Fibroblast of peridontal ligament (primary cell): Measurements from ENCODE around the gene IZUMO4.

Experiments
- DNase-seq: peaks from one replicate; pipeline ENCODE4 v3.0.0-alpha.2; 2010; ENCODE audit errors: extremely low read depth

Gene IZUMO4

DNA sequence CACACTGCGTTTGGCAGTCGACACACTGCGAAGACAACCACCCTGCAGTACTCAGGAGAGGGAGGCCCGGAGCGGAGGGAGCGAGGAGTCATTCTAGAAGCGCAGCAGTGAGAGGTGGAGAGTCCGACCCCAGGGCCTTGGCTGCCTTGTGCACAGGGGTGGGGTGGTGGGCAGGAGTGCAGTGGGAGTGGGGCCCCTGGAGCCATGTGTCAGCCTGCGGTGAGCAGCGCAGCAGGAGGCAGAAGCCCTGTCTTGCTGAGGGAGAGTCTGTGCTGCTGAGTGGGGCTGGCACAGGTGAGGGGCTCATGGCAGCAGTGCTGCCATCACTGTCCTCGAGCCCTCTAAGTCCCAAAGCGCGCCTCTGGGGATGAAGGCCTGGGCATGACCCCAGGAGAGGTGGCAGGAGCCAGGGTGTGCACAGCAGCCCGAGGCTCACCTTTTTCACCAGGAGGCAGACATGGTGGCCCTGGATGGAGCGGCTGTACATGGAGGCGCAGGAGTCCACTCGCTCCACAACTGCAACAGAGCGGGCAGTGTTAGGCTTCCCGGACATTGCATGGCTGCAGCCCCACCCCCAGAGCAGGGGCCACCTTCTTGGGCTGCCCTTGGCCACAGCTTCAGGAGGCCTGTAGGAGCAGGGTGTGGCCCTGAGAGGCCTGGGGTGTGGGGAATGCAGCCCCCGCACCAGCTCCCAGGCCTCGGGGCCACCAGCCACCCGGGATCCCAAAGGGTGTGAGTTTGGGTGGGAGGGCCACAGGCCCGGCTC, 11.7 kb downstream of the IZUMO4 start:
- DNase-seq, result no peak

DNA sequence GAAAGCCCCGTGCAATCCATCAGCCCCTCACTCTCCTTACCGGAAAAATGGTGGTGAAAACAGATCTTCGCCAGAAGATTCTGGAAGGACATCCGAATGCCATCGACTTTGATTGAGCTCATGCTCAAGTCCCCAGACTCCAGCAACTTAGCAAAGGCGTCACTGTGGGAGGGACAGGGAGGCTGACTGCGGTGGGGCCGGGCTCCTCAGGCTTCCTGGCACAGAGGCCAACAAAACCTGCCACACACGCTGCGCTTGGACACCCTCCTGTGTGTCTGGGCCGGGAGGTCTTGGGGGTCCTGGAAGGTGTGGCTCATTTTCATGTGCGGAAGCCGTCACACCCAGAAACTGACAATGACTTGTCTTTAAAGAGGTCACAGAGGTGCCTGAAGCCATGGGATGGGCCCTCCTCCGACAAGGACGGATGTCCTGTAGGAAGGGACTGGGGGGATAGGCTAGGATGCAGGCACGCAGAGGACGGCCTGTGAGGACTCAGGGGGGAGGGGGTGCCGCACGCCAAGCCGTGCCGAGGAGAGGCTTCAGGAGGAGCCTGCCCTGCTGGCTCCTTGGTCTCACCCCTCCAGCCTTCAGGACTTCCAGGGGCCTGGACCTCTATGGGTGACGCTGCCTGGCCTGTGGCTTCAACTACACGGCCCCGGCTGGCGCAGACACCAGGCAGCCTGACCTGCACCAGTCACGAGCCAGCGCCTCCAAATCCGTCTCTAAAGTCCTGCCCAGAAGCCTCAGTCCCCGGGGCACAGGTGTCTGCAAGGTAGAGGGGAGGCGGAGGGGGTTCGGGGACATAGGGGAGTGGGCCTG, 12.5 kb downstream of the IZUMO4 start:
- no peak for DNase-seq

DNA sequence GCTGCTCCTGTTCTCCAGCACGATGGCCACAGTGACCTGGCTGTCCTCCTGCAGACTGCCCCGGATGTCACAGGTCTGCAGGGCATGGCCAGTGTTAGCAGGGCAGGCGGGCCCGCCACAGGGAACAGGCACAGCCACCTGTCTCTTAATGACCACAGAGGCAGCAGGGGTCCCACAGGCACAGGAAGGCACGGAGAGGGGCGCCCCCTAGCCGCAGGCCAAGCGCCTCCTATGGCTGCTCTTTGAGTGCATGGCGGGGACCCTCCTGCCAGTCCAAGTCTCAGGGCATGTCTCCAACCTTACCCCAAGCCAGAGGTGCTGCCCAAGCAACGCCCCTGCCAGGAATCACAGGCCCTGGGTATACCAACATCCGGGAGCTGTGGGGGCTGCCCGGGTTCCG, 14.1 kb downstream of the IZUMO4 start:
- no peak for DNase-seq

GRCh38 chr19:2111425-2111824, 14.7 kb downstream of the IZUMO4 start:
- no peak for DNase-seq

- no peak for DNase-seq
Measured at GRCh38 chr19:2111886-2112285, 15.2 kb downstream of the IZUMO4 start.

- no peak for DNase-seq
Measured at GRCh38 chr19:2112516-2113320, 16.0 kb downstream of the IZUMO4 start.

- DNase-seq, result peak; percentile 11
Measured at GRCh38 chr19:2113439-2114211, 16.9 kb downstream of the IZUMO4 start.

- DNase-seq, result no peak
Measured at GRCh38 chr19:2114218-2114617, 17.5 kb downstream of the IZUMO4 start.

DNA sequence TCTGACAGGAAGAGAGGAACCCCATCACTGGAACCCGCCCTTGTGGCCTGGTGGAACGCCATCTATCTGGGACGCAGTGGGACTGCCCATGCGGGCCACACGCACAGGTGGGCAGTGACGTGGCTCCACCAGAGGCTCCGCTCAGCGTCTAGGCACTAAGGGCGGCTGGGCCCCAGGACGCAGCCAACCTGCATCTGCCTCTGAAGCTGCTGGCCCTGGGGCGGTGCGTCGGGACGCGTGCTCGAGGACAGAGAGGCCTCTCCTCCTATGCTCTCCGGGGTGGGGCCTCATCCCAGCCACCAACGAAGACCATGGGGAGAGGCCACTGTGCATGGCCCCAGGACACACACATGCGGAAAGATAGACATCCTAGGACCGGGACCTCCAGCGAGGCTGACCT, 18.1 kb downstream of the IZUMO4 start:
- no peak for DNase-seq

- no peak for DNase-seq
Measured at GRCh38 chr19:2115324-2115723, 18.6 kb downstream of the IZUMO4 start.

- DNase-seq, result no peak
Measured at GRCh38 chr19:2115911-2116426, 19.3 kb downstream of the IZUMO4 start.

- no peak for DNase-seq
Measured at GRCh38 chr19:2116507-2116906, 19.8 kb downstream of the IZUMO4 start.

GRCh38 chr19:2117215-2117960, 20.7 kb downstream of the IZUMO4 start:
- DNase-seq, result no peak

DNA sequence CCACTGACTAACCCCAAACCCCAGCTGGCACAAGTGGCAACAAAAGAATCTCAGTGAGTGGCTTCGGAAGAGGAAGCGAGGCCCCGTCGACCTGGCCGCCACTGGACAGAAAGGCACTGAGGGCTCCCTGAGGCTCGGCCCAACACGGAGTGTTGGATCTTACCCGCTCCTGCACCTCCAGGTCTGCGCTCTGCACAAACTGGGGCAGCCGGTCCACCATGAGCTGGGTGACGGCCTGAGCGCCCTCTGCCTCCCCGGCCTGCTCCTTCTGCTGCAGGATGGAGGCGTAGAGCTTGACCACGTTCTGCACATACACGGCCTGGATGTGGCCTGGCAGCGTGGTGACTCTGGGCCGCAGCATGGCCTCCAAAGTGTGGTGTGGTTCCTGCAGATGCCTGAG, 21.7 kb downstream of the IZUMO4 start:
- DNase-seq, result no peak

DNA sequence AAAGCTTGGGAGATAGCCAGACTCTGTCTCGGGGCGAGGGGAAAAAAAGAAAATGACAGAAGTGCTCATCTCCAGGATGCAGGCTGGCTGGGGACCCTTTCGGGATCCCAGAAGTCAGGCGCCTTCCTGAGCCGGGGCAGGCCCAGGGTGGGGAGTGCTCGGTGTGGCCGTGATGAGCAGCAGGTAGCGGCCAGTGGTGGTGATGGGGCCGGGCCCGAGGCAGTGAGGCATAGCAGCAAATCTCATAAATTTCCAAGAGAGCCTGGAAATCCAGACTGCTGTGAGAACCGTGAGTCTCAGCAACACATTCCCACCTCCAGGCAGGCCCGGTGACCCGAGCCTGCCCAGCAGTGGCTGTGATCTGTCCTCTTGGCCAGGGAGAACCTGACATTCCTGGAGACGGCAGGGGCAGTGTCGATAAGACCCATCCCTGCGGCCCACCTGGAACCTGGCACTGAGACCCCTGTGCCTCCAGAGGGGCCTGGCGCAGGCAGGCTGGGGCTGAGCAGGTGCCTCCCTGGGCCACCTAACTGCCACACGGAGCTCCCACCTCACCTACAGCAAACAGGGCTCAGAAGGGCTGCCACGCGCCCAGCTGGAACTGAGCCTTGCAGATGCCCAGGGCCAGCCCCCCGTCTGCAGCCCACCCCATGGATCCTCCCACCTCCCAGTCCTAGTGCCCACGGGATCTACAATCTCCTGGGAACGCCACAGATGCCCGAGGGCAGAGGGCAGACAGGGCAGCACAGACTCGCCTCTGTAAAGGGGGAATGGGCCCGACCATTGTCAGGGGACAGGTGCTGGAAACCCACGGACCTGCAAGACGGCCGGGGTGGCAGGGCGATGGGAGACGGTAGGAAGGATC, 23.4 kb downstream of the IZUMO4 start:
- no peak for DNase-seq

DNA sequence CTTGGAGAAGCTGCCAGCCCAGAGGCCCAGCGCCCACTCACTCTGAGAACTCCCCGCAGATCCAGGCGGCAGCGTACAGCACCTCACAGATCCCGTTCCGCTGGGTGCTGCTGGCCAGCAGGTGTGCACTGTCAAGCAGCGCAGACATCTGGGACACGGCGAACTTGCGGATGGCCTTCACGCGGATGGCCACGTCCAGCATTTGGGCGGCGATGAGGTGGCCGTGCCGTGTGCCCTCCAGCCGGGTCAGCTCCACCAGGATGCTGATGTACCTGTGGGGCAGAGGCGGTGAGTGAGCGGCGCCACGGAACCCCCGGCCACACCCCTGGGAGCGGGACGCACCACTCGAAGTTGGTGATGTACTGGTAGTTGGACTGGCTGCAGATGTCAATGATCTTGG, 24.1 kb downstream of the IZUMO4 start:
- no peak for DNase-seq

GRCh38 chr19:2121416-2122051, 24.8 kb downstream of the IZUMO4 start:
- no peak for DNase-seq

- no peak for DNase-seq
Measured at GRCh38 chr19:2122251-2122650, 25.5 kb downstream of the IZUMO4 start.

GRCh38 chr19:2122982-2123381, 26.3 kb downstream of the IZUMO4 start:
- no peak for DNase-seq
